HG02623 (cell line): ENCODE measurements around the gene C19orf12.

Source experiments
- ATAC-seq: cut with Tn5 transposase; IDR thresholded peaks from one replicate; pipeline ENCODE4 v1.9.1; 2021; ENCODE audit warnings: moderate library complexity; ENCODE audit not compliant: unreplicated experiment

Gene C19orf12

DNA sequence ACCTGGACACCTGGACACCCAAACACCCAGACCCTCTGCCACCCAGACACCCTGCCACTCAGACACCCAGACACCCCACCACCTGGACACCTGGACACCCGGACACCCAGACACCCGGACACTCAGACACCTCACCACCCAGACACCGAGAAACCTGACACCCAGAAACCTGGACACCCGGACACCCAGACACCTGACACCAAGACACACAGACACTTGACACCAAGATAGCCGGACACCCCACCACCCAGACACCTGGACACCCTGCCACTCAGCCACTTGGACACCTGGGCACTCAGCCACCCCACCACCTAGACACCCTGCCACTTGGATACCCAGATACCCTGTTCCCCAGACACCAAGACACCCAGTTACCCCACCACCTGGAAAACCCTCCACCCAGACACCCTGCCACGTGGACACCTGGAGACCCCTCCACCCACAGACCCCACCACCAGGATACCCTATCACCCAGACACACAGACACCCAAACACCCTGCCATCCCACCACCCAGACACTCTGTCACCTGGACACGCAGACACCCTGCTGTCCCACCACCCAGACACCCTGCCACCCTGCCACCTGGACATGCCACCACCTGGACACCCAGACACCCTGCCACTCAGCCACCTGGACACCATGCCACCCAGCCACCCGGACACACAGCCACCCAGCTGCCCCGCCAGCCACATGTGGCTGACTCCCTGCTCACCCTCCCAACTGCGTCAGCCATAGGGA lies 17.4 kb downstream of the C19orf12 start:
- ATAC-seq, result no peak

DNA sequence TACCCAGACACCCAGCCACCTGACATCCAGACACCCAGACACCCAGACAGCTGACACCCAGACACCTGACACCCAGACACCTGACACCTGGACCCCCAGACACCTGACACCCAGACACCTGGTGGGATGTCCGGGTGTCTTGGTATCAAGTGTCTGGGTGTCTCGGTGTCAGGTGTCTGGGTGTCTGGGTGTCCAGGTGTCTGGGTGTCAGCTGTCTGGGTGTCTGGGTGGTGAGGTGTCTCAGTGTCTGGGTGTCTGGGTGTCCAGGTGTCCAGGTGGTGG lies 18.6 kb downstream of the C19orf12 start:
- ATAC-seq, result no peak

DNA sequence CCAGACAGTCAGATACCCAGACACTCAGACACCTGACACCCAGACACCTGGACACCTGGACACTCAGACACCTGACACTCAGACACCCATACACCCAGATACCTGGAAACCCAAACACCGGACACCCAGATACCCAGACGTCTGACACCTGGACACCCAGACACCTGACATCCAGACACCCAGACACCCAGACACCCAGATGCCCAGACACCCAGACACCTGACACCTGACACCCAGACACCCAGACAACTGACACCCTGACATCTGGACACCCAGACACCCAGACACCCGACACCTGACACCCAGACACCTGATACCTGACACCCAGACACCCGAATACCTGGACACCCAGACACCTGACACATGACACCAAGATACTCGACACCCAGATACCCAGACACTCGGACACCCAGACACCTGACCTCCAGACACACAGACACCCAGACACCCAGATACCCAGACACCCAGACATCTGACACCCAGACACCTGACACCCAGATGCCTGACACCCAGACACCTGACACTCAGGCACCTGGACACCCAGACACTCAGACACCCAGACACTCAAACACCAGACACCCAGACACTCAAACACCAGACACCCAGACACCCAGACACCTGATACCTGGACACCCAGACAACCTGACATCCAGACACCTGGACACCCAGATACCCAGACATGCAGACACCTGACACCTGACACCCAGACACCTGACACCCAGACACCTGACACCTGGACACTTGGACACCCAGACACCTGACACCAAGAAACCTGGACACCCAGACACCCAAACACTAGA lies 19.1 kb downstream of the C19orf12 start:
- no peak for ATAC-seq

DNA sequence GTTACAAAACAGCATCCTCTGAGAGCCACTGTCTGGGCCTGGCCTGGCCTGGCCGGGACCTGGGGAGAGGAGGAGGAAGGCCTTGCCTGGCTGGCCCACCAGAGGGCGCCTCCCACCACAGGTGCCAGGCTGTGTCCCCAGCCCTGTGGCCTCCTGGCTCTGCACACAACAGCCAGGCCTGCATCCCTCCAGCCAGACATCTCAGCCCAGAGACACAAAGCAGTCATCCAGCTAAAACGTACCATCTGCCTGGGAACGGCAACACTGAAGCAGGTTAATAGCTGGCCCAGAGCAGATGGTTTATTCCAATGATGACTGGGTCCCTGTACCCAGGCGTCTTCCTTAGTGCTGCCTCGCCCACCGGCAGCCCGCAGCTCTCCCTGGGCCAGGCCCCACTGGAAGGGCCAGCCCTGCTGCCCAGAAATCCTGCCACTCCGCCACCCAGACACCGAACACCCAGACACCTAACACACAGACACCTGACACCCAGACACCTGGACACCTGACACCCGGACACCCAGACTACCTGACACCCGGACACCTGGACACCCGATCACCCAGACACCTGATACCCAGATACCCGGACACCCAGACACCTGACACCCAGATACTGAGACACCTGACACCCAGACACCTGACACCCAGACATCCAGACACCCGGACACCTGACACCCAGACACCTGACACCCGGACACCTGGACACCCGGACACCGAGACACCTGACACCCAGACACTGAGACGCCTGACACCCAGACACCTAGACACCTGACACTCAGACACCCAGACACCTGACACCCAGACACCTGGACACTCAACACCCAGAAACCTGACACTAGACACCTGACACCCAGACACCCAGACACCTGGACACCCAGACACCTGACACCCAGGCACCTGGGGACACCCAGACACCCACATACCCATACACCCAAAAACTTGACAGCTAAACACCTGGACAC lies 20.1 kb downstream of the C19orf12 start:
- peak; percentile 74 for ATAC-seq

DNA sequence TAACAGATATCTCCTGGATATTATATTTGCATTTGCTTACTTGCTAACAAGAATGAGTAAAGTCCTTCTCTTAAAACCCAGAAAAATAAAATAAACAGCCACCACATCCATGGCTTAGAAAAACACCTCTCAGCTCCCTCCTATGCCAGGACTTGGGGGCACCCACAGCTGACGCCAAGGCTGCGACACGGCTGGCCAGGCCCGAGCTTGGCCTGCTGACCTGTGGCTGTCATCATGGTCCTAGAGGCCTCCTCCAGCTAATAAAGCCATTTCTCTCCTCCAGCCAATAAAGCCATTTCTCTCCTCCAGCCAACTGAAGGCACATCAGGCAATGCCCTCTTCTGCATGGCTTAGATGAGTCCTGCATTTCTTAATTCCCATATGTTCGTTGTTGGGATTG lies 20.9 kb downstream of the C19orf12 start:
- no peak for ATAC-seq

DNA sequence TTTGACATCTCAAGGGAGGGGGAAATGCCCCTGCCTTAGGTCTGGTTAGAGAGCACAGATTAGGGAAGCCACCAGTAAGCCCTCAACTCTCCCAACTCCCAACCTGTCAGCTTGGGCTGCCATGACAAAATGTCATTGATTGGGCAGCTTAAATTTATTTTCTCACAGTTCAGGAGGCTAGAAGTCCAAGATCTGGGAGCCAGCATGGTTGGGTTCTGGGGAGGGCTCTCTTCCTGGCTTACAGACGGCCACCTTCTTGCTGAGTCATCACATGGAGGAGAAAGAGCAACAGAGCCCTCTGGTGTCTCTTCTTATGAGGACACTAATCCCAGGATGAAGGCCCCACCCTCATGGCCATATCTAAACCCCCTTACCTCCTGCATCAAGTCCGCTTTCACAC lies 24.2 kb downstream of the C19orf12 start:
- no peak for ATAC-seq

DNA sequence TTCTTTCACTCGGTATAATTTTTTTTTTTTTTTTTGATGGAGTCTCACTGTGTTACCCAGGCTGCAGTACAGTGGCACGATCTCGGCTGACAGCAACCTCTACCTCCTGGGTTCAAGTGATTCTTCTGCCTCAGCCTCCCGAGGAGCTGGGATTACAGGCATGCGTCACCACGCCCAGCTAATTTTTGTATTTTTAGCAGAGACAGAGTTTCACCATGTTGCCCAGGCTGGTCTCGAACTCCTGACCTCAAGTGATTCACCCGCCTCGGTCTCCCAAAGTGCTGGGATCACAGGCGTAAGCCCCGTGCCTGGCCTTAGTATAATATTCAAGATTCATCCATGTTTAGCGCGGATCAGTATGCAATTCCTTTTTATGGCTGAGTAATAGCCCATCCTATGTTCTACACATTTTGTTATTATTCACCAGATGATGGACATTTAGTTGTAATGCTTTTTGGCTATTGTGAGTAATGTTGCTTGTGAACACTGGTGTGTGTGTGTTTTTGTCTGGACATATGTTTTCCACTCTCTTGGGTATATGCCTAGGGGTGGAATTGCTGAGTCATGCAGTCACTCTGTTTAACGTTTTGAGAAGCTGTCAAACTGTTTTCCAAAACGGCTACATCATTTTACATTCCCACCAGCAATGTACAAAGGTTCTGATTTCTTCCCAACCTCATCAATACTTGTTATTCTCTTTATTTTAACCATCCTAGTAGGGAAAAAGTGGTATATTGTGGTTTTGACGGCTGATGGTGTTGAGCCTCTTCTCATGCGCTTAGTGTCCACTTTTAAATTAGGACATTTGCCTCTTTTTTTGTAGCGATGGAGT lies 26.9 kb downstream of the C19orf12 start:
- no peak for ATAC-seq

DNA sequence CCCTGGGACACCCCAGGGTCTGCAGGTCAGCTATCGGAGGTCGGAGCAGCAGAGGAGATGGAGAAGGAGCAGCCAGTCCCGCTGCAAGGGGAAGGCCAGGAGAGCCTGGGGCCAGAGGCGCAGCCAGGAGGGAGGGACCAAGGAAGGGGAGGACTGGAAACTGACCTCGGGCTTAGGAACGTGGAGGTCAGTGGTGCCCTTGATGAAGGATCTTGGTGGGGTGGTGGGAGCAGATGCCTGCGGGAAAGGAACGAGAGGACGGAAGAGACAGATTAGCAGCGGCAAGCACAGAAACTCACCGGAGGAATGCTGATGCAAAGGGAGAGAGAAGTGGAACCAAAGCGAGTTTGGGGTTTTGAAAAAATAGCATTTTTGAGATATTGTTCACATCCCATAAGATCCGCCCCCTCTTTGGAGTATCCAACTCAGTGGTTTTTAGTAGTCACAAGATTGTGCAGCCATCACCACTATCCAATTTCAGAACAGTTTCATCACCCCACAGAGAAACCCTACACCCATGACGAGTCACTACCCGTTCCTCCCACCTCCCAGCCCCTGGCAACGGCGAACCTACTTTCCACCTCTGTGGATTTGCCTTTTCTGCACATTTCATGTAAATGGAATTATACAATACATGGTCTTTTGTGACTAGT lies 27.7 kb downstream of the C19orf12 start:
- no peak for ATAC-seq

DNA sequence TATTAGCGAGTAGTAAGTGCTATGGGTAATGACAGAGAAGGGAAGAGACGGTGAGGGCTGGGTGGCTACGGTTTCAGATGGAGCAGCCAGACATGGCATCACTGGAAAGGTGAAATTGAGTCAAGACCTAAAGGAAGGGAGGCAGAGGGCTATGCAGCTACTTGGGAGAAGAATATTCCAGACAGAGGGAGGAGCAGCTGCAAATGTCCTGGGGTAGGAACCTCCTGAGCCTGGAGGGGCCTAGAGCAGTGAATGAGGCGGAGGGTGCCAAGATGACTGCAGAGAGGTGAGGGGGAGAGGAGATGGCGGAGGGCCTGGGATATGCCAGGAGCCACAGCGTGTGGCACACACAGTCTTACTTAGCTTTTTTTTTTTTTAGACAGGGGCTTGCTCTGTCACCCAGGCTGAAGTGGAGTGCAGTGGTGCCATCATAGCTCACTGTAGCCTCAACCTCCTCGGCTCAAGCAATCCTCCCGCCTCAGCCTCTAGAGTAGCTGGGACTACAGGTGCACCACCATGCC lies 28.7 kb downstream of the C19orf12 start:
- ATAC-seq, result no peak

DNA sequence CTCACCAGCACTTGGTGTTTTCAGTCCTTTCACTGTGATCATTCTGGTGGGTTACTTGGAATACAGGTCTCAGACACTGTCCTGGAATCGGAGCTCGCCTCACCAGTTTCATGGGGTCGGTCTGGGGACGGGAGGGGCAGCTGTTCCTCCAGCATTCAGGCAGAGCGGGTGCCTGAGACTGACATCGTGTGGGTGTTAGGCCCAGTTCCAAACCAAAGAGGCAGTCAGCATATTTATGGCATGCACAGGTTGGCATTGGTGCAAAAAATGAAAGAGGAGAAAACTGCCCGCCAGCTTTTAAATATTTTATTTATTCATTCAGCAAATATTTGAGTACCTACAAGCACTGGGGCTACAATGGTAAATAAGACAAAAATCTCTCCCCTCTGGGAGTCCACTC lies 29.7 kb downstream of the C19orf12 start:
- no peak for ATAC-seq

DNA sequence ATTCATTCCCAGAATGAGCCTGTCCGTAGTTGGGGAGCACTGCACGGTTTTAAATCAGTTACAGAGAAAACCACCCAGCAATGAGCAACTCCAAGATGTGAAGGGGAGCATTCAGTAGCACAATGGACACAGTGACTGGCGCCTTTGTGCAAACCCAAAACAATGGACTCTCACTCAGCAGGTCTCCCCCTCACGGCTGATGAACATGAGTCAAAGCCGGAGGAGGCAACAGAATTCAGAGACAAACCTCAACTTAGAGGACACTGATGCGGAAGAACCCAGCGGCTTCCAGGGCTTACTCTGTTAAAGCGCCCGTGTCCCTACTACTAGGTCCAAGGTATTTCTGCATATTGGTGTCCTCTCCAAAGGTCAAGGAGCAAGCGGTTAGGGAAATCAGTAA lies 32.1 kb downstream of the C19orf12 start:
- no peak for ATAC-seq

DNA sequence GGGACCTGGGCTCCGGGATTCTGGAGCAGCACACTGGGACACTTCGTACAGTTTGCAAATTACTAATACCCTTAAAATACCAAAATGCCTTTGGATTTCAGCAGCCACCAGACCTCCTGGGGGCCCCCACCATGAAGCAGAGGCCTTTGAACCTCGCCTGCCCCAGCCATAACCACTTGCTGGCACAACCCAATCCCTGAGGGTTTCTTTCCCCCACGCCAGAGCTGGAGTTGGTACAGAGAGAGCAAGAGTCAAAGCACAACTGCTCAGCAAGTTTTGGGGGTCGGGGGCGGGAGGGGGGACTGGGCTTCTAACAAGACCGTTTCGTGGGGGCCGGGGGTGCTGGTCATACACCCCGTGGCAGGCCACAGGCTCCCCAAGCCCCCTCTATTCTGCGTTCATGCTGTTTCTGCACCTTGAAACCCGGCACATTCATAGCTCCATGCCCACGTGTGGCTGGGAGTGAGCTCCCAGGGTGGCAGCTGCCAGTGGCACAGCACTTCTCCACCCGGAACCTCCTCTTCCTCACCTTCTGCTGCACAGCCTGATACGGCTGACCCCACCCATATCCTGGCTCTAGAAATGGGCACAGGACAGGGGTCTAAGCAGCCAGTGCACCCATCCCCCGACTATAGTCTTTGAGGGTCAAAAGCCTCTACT lies 32.7 kb downstream of the C19orf12 start:
- ATAC-seq, result no peak

DNA sequence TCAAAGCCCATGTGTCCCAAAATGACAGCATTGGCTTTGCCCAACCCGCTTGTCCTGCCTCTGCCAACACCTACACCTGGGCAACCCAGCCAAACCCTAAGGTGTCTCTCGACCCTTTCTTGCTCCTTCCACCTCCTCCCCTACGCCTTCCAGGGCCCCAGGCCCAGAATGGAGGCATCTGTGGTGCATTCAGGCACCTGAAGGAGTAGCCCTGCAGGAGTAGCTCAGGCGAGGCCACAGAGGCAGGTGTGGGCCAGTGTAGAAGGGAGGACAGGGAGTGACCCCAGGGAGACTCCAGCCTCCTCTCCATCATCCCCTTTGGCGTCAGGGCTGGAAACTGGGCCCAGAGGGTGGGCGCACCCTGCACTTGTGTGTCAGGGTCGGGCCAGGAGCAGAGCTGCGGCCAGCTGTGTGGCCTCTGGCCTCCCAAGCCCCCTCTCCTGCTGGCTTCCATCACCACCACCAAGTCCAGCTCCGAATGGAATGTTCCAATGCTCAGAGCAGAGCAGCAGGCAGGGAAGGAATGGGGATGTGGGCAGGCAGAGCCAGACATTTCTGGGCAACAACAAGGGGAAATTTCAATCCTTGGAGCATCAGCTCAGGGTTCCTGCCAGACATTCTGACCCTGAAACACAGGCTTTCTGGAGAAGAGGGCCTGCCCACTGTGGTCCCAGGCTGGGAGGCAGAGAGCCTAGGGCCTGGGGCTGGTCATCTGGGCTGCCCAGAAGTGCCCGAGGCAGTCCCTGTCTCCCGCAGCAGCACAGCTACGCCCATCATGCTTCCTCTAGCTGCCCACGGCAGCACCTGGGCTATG lies 33.4 kb downstream of the C19orf12 start:
- no peak for ATAC-seq

DNA sequence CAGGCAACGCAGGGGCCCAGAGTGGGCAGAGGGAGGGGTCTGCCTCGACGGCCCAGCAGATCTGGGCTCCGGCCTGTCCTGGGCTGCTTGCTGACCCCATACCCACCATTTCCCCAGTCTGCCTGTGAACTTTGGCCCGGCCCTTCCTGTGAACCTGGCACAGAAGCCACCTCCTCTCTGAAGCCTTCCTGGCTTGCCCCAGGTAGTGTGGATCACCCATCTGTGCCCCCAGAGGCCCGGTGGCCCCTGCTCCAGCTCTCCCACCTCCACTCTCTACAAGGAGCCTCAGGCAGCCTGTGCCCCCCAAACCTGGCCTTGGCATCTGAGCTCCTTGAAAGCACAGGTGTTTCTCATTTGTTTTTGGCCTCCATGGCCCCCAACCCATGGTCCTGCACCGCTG lies 34.1 kb downstream of the C19orf12 start:
- no peak for ATAC-seq

DNA sequence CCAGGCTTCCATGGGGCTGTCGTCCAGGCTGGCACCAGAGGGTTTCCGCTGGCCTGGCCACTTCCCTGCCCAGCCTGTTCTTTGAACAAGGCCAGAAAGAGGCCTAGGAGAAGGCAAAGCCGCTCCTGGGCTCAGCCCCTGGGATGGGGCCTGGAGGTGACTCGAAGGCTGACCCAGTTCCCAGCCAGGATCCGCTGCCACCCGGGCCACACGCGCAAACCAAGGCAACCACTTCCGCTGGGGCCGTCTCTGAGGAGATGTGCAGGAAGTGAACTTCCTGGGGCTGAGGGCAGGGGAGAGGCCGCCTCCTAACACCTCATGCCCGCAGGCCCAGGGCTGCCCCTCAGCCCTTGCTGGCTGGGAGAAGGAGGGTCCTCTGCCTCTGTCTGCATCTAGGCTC lies 34.6 kb downstream of the C19orf12 start:
- ATAC-seq, result peak; percentile 75

DNA sequence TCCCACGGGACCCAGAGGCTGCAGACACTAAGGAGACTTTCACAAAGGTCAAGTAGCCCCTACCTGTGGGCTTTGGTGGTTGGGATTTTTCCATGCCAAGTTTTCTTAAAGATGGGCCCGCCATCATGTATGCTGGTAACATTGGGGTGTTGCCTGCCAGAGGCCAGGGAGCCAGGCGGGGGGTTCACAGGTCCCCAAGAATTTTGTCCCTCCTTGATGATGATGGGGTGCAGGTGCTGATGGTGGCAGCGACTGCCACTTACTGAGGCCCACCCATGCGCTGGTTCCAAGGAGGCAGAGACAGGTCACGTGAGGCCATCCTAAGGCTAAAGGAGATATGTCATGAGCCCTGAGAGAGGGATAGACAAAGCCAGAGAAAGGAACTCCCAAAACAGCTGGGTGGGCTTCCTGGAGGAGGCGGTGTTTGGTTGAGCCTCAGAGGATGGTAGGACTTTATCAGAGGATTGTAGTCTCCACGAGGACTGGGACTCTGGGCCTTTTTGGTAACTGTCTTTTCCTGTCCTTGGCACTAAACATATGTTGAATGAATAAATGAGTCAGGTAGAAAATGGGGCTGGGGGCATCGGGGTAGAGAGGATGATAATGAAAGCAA lies 35.4 kb downstream of the C19orf12 start:
- no peak for ATAC-seq

DNA sequence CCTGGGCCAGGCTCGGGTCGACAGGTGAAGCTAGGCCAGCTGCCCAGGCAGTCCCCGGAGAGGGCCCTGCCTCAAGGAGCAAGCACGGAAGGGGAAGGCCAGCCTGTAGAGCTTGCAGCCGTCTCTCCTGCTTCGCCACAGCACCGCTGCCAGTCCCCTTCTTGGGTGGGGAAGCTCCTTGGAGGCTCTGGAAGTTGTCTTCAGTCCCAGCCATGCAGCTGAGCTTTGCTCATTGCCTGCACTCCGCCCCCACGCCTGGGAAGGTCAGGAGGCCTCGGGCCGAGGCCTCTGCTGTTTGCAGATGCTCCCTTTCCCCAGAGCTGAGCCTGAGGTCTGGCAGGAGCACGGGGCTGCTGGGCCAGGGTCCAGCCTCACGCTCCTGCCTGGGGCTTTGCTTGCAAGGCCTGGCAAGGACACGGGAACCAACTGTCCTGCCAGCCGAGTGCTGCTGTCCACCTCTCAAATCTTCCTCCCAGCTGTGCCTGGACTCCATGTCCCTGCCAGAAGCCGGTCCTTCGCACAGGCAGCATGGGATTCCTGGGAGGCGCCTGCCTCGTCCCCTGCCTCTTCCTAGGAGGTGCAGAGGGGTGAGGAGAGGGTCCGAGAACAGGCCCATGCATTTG lies 36.5 kb downstream of the C19orf12 start:
- no peak for ATAC-seq
